Smooth muscle cell (in vitro differentiated cells): ENCODE data around the gene ZNF578. TPM values are rescaled to one million over a fixed set of nuclear protein-coding genes. Genes with fewer than 3 reads are reported as not detected.
A peak's percentile ranks its signal among the peaks of the same experiment; 100 is the strongest.

Experiments
- DNase-seq: peaks from one replicate; lab custom pipeline; 2025; ENCODE audit not compliant: unreplicated experiment; lab: John Stamatoyannopoulos, UW
- H2AFZ ChIP-seq: fragments of 200-600 bp; sonication (generic); 2 replicates; pipeline ENCODE4 v1.6.0; 2016; ENCODE audit warnings: antibody characterized with exemption, low read depth, mild to moderate bottlenecking
- H3F3A ChIP-seq: fragments of 200-600 bp; sonication (generic); 2 replicates; pipeline ENCODE4 v1.6.0; 2017; ENCODE audit warnings: antibody characterized with exemption, low read depth
- H3K27ac ChIP-seq: fragments of 200-600 bp; sonication (generic); 2 replicates; pipeline ENCODE4 v1.5.1; 2016; ENCODE audit warnings: low read depth, mild to moderate bottlenecking
- H3K27me3 ChIP-seq: fragments of 200-600 bp; sonication (generic); 2 replicates; pipeline ENCODE4 v1.6.1; 2016; ENCODE audit warnings: low read depth, mild to moderate bottlenecking
- H3K36me3 ChIP-seq: fragments of 200-600 bp; sonication (generic); 2 replicates; pipeline ENCODE4 v1.5.1; 2016; ENCODE audit warnings: low read depth
- H3K4me1 ChIP-seq: fragments of 200-600 bp; sonication (generic); 2 replicates; pipeline ENCODE4 v1.5.1; 2016; ENCODE audit warnings: low read depth
- H3K4me2 ChIP-seq: fragments of 200-600 bp; sonication (generic); 2 replicates; pipeline ENCODE4 v1.6.0; 2016; ENCODE audit warnings: mild to moderate bottlenecking
- H3K4me3 ChIP-seq: fragments of 200-600 bp; sonication (generic); 2 replicates; pipeline ENCODE4 v1.5.1; 2016; ENCODE audit warnings: mild to moderate bottlenecking
- H3K79me2 ChIP-seq: fragments of 200-600 bp; sonication (generic); 2 replicates; pipeline ENCODE4 v1.6.0; 2016; ENCODE audit warnings: low read depth, mild to moderate bottlenecking
- H3K9ac ChIP-seq: fragments of 200-600 bp; sonication (generic); 2 replicates; pipeline ENCODE4 v1.6.0; 2016; ENCODE audit warnings: low read depth
- H3K9me3 ChIP-seq: fragments of 200-600 bp; sonication (generic); replicated peaks from 2 replicates; pipeline ENCODE4 v1.5.1; 2016; ENCODE audit warnings: low read depth
- H4K20me1 ChIP-seq: fragments of 200-600 bp; sonication (generic); 2 replicates; pipeline ENCODE4 v1.6.0; 2016; ENCODE audit warnings: low read depth
- WGBS: methylation state at CpG from one replicate; pipeline ENCODE4 v1.1.7; 2016; ENCODE audit warnings: low lambda C conversion rate; 5-methylcytosine and 5-hydroxymethylcytosine counted together
- polyA plus RNA-seq: library from polyadenylated mRNA; unstranded; fragments of >200 nt; fragmentation: Nextera tagmentation; extraction: Ambion mirVana; gene quantifications from 2 replicates; pipeline ENCODE4 v1.2.1, GENCODE V29; 2016
- total RNA-seq: library from RNA; depleted of rRNA; stranded (reverse); fragments of >200 nt; gene quantifications from 2 replicates; pipeline ENCODE4 v1.2.3, GENCODE V29; 2014
- TF ChIP-seq, protein P1 (sequence below): fragments of 200-600 bp; sonication (generic); IDR thresholded peaks from 2 replicates; pipeline ENCODE4 v1.5.1; 2017; ENCODE audit warnings: borderline replicate concordance, mild to moderate bottlenecking, antibody characterized with exemption; ENCODE audit not compliant: insufficient read depth, poor library complexity, severe bottlenecking

The ZNF578 gene
- total and polyA plus RNA-seq, 2 experiments from 2014 or later = 0.99 TPM; not detected in 1

DNA sequence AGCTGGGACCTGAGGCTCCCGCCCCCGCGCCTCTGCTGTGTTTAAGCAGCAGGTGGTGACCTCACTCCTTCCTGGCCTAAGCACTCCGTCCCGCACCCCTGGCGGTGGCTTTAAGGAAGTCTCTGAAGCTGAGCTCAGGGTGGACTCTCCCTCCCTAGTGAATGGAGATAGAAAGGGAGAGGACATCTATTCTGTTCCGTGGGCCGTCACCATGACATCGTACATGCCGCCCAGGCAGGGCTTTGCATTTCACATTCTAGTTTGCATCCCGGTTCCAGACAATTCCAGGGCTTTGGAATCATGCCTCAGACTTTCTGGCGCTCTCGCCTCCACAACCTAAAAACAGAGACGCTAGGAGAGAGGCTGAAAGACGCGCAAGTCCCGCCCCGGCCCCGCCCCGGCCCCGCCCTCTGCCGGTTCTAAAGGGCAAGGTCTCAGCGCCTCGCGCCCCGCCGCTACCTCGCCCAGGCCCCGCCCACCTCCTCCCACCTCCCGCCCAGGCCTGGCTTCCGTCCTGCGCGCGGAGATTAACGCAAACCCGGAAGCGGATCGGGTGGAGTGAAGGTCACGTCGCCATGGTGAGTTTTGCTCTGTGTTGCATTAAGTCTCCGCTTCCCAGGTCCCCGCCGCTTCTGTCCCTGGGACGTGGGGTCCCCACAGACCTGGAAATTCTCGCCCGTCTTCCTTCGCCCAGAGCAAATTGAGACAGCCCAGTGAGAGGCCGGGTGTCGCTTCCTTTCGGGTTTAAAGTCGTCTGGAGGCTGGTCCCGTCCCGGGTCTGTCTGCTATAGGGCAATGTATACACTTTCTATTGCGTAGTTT lies 74.0 kb downstream of the ZNF578 start, which contains the start of gene ZNF808:
Gene ZNF808 (plus strand): TSS at position 535 of the 822 bp plus-strand sequence. CDS start 15,617 bp downstream, outside the sequence.
- no peaks in the 10 kb centered on the region for H4K20me1 ChIP-seq
- DNase-seq = peak; percentile 91
- H3K36me3 ChIP-seq = no peaks in the 10 kb centered on the region
- under 1% methylated on average over 52 of the region's 54 CpGs for WGBS
- peak within 1 kb of the TSS; percentile 95 for H3K4me2 ChIP-seq
- H3K27me3 ChIP-seq = no peaks in the 10 kb centered on the region
- H3K9ac ChIP-seq = peak within 1 kb of the TSS; percentile 96
- TF ChIP-seq, protein P1, sequence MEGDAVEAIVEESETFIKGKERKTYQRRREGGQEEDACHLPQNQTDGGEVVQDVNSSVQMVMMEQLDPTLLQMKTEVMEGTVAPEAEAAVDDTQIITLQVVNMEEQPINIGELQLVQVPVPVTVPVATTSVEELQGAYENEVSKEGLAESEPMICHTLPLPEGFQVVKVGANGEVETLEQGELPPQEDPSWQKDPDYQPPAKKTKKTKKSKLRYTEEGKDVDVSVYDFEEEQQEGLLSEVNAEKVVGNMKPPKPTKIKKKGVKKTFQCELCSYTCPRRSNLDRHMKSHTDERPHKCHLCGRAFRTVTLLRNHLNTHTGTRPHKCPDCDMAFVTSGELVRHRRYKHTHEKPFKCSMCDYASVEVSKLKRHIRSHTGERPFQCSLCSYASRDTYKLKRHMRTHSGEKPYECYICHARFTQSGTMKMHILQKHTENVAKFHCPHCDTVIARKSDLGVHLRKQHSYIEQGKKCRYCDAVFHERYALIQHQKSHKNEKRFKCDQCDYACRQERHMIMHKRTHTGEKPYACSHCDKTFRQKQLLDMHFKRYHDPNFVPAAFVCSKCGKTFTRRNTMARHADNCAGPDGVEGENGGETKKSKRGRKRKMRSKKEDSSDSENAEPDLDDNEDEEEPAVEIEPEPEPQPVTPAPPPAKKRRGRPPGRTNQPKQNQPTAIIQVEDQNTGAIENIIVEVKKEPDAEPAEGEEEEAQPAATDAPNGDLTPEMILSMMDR = peak; percentile 51
- peaks cover 40% of the 10 kb centered on the region for H3K79me2 ChIP-seq
- H3K4me3 ChIP-seq = peak within 1 kb of the TSS; percentile 92
- H3K9me3 ChIP-seq = no peaks in the 10 kb centered on the region
- peak within 1 kb of the TSS; percentile 88 for H3K27ac ChIP-seq
- peaks cover 5% of the 10 kb centered on the region for H3K4me1 ChIP-seq
- peaks cover 3% of the 10 kb centered on the region for H3F3A ChIP-seq
- H2AFZ ChIP-seq = peak within 1 kb of the TSS; percentile 99

- H3K4me2 ChIP-seq = peak overlapping the region; percentile 95
- H4K20me1 ChIP-seq = no peaks in the 10 kb centered on the region
- TF ChIP-seq, protein P1 = no peak
- DNase-seq = no peak
- no peaks in the 10 kb centered on the region for H3K36me3 ChIP-seq
- peak overlapping the region; percentile 92 for H3K4me3 ChIP-seq
- no peaks in the 10 kb centered on the region for H3K27me3 ChIP-seq
- 2% methylated on average over 19 of the region's 25 CpGs for WGBS
- no peaks in the 10 kb centered on the region for H3K9me3 ChIP-seq
- peak overlapping the region; percentile 99 for H2AFZ ChIP-seq
- H3K79me2 ChIP-seq = peaks cover 46% of the 10 kb centered on the region
- H3K27ac ChIP-seq = peak overlapping the region; percentile 88
- H3F3A ChIP-seq = peaks cover 5% of the 10 kb centered on the region
- peaks cover 5% of the 10 kb centered on the region for H3K4me1 ChIP-seq
- peak overlapping the region; percentile 96 for H3K9ac ChIP-seq
Observed at GRCh38 chr19:52527956-52528351, 74.6 kb downstream of the ZNF578 start.

GRCh38 chr19:52532480-52532879 lies 79.1 kb downstream of the ZNF578 start:
- Histone ChIP-seq H3F3A (peaks cover 7% of the 10 kb centered on the region), H3K9ac (no peak overlapping the region), H3K36me3 (no peaks in the 10 kb centered on the region), H3K4me3 (no peak overlapping the region), H2AFZ (no peak overlapping the region), H3K9me3 (no peaks in the 10 kb centered on the region), H3K4me2 (no peak overlapping the region), H3K27me3 (no peaks in the 10 kb centered on the region), H3K4me1 (peaks cover 5% of the 10 kb centered on the region), H3K27ac (no peak overlapping the region), H4K20me1 (peaks cover 22% of the 10 kb centered on the region), H3K79me2 (peaks cover 51% of the 10 kb centered on the region)
- TF ChIP-seq, protein P1 = no peak
- WGBS = 99% methylated on average over 2 of the region's 2 CpGs
- no peak for DNase-seq
